ENCODE data around the gene SLC13A2. TPM values are rescaled to one million over a fixed set of nuclear protein-coding genes. Genes with fewer than 3 reads are reported as not detected.

The SLC13A2 gene
- total RNA-seq, 1 experiment from 2014 or later: not detected

- TF ChIP-seq CTCF (conservative IDR thresholded peaks at IDR 0.05): no peak
- H3K56ac ChIP-seq (ENCODE audit: insufficient read length, low read depth, low read length): no peak overlapping the region
- H2BK15ac ChIP-seq (ENCODE audit: low read depth, low read length): no peak overlapping the region
- H3T11ph ChIP-seq (ENCODE audit: low read length): no peak overlapping the region
- H3K23me2 ChIP-seq (ENCODE audit: insufficient read length, low read depth, low read length, poor library complexity, severe bottlenecking): no peaks in the 10 kb centered on the region
- H3K79me1 ChIP-seq (ENCODE audit: insufficient read depth, low read depth, low read length, poor library complexity, severe bottlenecking): no peaks in the 10 kb centered on the region
- no peak overlapping the region for H2AK5ac ChIP-seq (ENCODE audit: insufficient read length, low read length)
- no CpG with 5 or more reads among the region's 8 CpGs for whole genome bisulfite sequencing (ENCODE audit: extremely low coverage, insufficient read length, low lambda C conversion rate)
- no peak overlapping the region for H2BK20ac ChIP-seq (ENCODE audit: low read depth, low read length, poor library complexity, severe bottlenecking)
- no peak for DNase-seq
- no peak overlapping the region for H3K4me2 ChIP-seq (ENCODE audit: insufficient read depth, insufficient read length, low read length)
- no peak overlapping the region for H3K18ac ChIP-seq (ENCODE audit: insufficient read length, low read depth, low read length)
- H3K27ac Mint-ChIP-seq: no peak overlapping the region
- no peak overlapping the region for H2BK12ac ChIP-seq (ENCODE audit: insufficient read length, low read depth, low read length)
- H3K9me3 Mint-ChIP-seq: no peaks in the 10 kb centered on the region
- H2BK5ac ChIP-seq (ENCODE audit: insufficient read length, low read length): no peak overlapping the region
- no peak overlapping the region for H3K4ac ChIP-seq (ENCODE audit: low read depth, low read length)
- H4K20me1 ChIP-seq (ENCODE audit: control insufficient read depth, insufficient read depth, insufficient read length): no peaks in the 10 kb centered on the region
- no peak overlapping the region for H4K5ac ChIP-seq (ENCODE audit: insufficient read length, low read depth, low read length)
- no peak overlapping the region for H2BK120ac ChIP-seq (ENCODE audit: low read depth, low read length, poor library complexity, severe bottlenecking)
- H3K27ac ChIP-seq (ENCODE audit: insufficient read length, low read depth, low read length): no peak overlapping the region
- no peaks in the 10 kb centered on the region for H3K79me2 ChIP-seq (ENCODE audit: insufficient read depth, low read length)
- no peak overlapping the region for H3K9ac ChIP-seq (ENCODE audit: extremely low read depth, insufficient read length, low read length)
- H3K23ac ChIP-seq (ENCODE audit: insufficient read length, low read depth, low read length): no peak overlapping the region
- no peak overlapping the region for H4K91ac ChIP-seq (ENCODE audit: insufficient read length, low read depth, low read length)
- H4K8ac ChIP-seq (replicated peaks; ENCODE audit: insufficient read length, low read depth, low read length): no peak overlapping the region
- H3K14ac ChIP-seq (ENCODE audit: insufficient read depth, low read length): no peak overlapping the region
- H3K27me3 ChIP-seq (ENCODE audit: insufficient read depth, low read length): no peaks in the 10 kb centered on the region
- H3K4me3 Mint-ChIP-seq: no peak overlapping the region
- peaks cover 9% of the 10 kb centered on the region for H3K27me3 Mint-ChIP-seq (ENCODE audit: low read depth)
- no peaks in the 10 kb centered on the region for H3K4me1 ChIP-seq (ENCODE audit: insufficient read depth, low read length)
- peaks cover 2 to 22% of the 10 kb centered on the region in 2 experiments; a peak in 3 of 4 replicates for H3K4me1 Mint-ChIP-seq
- H3K9me3 ChIP-seq (ENCODE audit: control insufficient read depth, low read depth, low read length): no peaks in the 10 kb centered on the region
- no peak overlapping the region for H2AFZ ChIP-seq (ENCODE audit: low read length)
- no peaks in the 10 kb centered on the region for H3K36me3 Mint-ChIP-seq (ENCODE audit: insufficient read depth in 1 of 3, low read depth in 3 of 3)
These were observed 52.9 kb downstream of the SLC13A2 start for GRCh38 chr17:28526381-28526780.
